22Rv1 (cell line): ENCODE measurements around the gene CDC14A.

Experiments used
- H3K27ac ChIP-seq: fragments of 450-650 bp; 2 replicates; pipeline ENCODE4 v1.5.1; 2017
- ZFX ChIP-seq: fragments of 450-650 bp; IDR thresholded peaks from 2 replicates; pipeline ENCODE4 v1.6.1; 2017; ENCODE audit warnings: antibody characterized with exemption, borderline replicate concordance
- TF ChIP-seq, protein P1 (sequence below): fragments of 450-650 bp; IDR thresholded peaks from 2 replicates; pipeline ENCODE4 v1.5.1; 2017; ENCODE audit warnings: mild to moderate bottlenecking

Gene CDC14A

DNA sequence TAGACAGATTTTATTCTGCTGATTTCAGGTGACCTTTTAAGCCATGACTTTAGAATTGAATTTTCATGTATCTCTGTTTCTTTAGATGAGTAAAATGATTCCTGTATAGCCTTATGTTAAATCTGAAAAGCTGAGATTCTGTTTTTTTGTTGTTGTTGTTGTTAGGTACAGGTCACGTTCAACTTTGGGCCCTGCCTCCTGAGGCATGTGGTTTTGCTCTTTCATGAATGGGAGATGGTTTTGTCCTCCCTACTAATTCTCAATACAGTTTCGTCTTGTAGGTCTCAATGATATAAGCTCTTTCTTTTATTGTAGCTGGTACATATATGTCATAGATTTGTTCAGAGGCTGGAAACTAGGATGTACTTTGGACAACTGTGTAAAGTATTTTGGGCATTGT is 79.6 kb downstream of the CDC14A start:
- H3K27ac ChIP-seq, result no peak overlapping the region
- TF ChIP-seq, protein P1, sequence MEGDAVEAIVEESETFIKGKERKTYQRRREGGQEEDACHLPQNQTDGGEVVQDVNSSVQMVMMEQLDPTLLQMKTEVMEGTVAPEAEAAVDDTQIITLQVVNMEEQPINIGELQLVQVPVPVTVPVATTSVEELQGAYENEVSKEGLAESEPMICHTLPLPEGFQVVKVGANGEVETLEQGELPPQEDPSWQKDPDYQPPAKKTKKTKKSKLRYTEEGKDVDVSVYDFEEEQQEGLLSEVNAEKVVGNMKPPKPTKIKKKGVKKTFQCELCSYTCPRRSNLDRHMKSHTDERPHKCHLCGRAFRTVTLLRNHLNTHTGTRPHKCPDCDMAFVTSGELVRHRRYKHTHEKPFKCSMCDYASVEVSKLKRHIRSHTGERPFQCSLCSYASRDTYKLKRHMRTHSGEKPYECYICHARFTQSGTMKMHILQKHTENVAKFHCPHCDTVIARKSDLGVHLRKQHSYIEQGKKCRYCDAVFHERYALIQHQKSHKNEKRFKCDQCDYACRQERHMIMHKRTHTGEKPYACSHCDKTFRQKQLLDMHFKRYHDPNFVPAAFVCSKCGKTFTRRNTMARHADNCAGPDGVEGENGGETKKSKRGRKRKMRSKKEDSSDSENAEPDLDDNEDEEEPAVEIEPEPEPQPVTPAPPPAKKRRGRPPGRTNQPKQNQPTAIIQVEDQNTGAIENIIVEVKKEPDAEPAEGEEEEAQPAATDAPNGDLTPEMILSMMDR, result no peak
- TF ChIP-seq ZFX, result no peak

DNA sequence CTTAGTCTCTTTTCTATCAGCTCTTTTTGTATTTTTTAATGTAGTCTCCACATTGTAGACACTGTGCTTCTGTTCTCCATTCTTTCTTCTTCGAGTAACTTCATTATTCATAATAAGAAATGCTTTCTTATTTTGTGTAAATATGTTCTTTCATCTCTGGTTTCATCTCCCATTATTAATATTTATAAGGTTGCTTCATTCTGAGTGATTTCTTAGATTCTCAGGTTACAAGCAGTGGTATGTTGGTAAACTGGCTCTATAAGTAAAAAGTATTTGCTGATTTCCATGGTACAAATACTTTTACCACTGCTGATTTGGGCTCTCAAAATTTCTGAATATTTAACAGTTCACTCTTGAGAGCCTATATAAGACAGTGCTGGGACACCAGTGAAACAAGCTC is 81.3 kb downstream of the CDC14A start:
- TF ChIP-seq, protein P1, result no peak
- no peak for TF ChIP-seq ZFX
- H3K27ac ChIP-seq, result no peak overlapping the region

DNA sequence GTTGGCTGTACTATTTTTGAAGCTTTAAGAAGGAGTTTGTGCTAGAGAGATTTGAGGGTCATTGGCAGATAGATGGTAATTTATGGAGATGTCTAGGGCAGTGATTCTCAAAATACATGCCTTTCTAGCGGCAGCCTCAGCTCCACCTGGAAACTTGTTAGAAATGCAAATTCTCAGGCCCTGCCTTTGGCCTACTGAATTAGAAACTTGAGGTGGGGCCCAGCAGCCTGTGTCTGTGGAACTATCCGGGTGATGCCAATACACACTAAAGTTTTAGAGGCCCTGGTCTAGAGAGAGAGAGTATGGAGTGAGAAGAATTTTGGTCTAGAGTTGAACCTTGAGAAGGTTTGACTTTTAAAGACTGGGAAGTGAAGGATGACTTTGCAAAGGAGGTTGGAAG is 82.5 kb downstream of the CDC14A start:
- no peak overlapping the region for H3K27ac ChIP-seq
- no peak for TF ChIP-seq ZFX
- TF ChIP-seq, protein P1, result no peak

DNA sequence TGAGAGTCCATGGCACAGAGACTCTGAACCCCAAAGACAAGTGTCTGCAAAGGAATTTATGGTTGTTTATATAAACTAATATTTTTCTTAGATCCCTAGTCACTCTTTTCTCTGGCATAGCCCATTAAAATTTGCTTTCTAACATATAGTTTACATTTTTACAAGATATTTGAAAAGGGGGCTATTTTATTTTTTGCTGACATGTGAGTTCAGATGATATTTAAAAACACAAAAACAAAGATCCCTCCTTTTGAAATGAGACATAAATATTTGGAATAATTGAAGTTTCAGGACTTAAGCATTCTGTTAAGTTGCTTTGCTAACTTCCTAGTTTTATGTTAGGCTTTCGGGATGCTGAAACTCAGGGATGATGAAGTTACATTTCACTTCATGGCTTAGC is 86.1 kb downstream of the CDC14A start:
- H3K27ac ChIP-seq, result no peak overlapping the region
- no peak for TF ChIP-seq ZFX
- TF ChIP-seq, protein P1, result no peak

DNA sequence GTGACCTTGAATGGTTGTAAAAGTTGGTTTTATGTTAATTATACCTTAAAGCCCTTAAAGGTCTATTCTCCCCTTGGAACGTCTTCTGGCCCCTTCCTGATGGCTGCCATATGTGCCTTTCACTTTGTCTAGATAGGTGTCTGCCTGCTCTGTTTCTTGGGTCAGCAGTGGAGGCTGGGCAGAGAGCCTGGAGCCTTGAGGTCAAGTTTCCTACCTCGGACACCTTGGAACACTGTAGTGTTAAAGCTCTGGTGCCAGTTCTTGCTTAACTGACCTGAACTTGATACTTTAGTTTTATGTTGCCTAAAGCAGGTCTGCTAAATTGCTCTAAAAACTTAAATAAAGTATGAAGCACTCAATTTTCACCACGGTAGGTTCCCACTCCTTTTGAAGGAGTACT is 86.5 kb downstream of the CDC14A start:
- no peak overlapping the region for H3K27ac ChIP-seq
- TF ChIP-seq, protein P1, result no peak
- no peak for TF ChIP-seq ZFX

DNA sequence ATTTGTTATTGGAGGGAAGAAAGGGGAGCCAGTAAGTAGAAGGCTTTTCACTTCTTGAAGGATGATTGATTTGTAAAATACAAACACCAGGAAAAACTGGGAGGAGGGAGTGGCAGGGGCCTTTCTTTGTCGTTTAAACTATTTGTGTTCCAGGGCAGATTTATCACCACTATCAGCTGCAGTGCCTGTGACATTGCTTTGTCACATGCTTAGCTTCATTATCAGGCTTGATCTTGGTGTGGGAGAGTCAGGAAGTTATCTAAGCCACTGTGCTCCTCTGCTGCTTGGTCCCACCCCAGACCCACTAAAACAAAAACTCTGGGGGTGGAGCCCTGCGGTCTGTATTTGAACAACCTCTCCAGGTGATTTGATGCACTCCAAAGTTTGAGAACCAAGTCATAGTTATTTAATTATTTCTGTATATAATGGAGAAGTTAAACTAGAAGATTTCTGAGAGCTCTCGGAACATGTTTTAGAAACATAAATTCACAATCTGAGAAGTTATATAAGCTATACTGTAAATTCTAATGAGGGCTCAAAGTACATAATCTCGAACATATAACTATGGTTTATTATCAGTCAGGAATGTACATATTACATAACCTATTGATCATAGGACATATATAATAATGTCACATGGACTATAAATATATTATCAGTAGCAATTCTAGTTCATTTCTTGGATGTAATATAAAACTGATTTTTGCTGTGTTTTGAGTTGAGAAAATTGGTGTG is 87.9 kb downstream of the CDC14A start:
- H3K27ac ChIP-seq, result no peak overlapping the region
- no peak for TF ChIP-seq ZFX
- TF ChIP-seq, protein P1, result no peak

DNA sequence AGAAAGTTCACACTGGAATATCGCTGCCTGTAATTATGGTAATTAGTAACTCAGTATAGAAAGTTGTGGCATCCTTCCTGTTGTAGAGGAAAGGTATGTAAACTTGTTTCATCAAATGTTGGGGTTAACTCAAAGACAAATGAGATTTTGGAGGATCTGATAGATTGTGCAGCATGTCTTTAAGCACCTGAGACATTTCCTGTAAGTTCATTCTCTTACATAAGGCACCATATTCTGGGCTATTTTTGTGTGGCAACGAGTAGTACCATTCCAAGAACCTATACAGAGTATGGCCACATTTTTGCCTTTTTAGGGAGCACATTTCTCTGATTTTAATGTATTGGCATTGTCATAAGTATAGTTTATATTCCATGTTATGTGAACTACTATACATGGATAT is 88.8 kb downstream of the CDC14A start:
- no peak for TF ChIP-seq ZFX
- TF ChIP-seq, protein P1, result no peak
- no peak overlapping the region for H3K27ac ChIP-seq
